HG02973 (cell line): ENCODE measurements around the gene LILRB2.
"Not testable (repeated sequence)": the region's sequence is repeated elsewhere in the genome, so short reads cannot be mapped to it uniquely, and the experiment has no call there.

Experiments
- ATAC-seq: cut with Tn5 transposase; IDR thresholded peaks from one replicate; pipeline ENCODE4 v1.9.1; 2021; ENCODE audit warnings: moderate library complexity; ENCODE audit not compliant: unreplicated experiment

LILRB2 gene

DNA sequence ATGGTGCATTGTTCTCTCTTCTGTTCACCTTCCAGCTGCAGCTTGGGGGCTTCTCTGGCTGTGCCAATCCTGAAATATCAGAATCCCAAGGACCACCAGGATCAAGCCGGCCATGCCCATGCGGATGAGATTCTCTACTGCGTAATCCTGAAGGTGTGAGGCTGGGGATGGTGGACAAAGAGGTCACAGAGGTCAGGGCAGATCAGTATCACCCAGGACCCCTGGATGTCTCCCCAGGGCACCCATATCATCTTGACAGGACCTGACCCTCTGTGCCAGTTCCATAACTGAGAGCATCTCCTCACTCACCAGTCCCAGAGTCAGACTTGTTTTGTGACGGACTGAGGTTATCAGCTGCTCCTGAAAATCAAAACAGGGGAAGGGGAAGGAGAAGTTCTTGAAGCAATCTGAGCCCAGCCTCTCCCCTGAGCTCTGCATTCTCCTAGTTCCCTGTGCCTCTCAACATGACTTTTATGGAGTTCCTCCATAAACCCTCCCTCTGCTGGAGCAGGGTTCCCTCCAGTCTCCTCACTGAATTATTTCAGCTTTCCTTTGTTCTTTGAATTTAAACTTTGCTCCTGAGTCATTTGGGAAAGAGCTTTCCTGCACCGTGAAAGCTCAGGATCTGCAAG, 26.6 kb upstream of the LILRB2 start:
- no peak for ATAC-seq

- no peak for ATAC-seq
Observed at GRCh38 chr19:54305141-54305540, 24.2 kb upstream of the LILRB2 start.

DNA sequence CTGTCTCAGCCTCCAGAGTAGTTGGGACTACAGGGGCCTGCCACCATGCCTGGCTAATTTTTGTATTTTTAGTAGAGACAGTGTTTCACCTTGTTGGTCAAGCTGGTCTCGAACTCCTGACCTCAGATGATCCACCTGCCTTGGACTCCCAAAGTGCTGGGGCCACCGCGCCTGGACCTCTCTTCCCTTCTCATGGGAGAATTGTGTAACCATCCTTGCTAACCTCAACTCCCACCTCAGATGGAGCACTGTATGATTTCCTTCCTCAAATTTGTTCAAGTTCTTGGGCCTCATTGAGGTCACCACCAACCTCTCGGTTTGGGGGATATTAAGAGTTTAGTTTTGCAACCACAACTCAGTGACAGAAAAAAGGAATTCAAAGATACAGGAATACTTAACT, 21.3 kb upstream of the LILRB2 start:
- ATAC-seq = no peak

DNA sequence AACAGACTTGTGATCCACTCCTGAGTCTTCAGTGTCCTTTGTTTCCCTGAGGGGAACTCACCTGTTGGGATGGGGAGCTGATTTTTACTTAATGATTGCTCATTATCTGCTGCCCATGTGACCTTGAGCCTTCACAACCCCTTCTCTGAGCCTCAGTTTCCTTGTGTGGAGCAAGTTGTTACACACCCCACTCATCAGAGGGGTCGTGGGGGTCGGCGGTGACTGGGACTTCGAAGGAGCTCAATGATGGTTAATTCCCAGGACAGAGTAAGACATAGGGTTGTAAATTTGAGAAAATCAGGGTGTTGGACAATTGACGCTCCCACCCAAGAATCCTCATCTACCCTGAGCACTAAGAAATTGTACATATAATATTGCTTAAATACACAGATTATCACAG, 18.6 kb upstream of the LILRB2 start:
- no peak for ATAC-seq

GRCh38 chr19:54299126-54299498, 18.2 kb upstream of the LILRB2 start:
- no peak for ATAC-seq

GRCh38 chr19:54298357-54299125, 17.6 kb upstream of the LILRB2 start:
- ATAC-seq = no peak

GRCh38 chr19:54297759-54298305, 16.9 kb upstream of the LILRB2 start:
- no peak for ATAC-seq

GRCh38 chr19:54294539-54294938, 13.6 kb upstream of the LILRB2 start:
- no peak for ATAC-seq

DNA sequence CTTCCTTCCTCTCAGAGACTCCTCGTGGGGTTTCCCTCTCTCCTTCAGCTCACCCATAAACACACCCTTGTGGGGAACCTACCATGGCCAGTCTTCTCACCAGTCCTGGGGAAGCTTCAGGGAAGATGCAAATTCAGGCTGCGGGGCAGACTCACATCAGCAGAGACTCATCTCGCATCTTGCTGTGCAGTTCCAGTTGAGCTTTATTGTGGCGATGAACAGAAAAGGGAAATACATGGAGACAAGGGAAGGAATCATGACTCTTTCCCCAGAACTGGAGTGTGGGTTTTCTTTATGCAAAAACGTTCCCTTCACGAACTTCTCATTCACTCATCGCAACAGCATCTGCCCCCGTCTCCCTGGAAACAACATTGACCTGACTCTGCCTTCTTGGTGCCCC, 8.2 kb upstream of the LILRB2 start:
- not testable (repeated sequence) for ATAC-seq

- no peak for ATAC-seq
Observed at GRCh38 chr19:54287456-54287855, 6.5 kb upstream of the LILRB2 start.

- ATAC-seq = not testable (repeated sequence)
Observed at GRCh38 chr19:54286283-54286682, 5.4 kb upstream of the LILRB2 start.

GRCh38 chr19:54285427-54286056, 4.6 kb upstream of the LILRB2 start:
- not testable (repeated sequence) for ATAC-seq

DNA sequence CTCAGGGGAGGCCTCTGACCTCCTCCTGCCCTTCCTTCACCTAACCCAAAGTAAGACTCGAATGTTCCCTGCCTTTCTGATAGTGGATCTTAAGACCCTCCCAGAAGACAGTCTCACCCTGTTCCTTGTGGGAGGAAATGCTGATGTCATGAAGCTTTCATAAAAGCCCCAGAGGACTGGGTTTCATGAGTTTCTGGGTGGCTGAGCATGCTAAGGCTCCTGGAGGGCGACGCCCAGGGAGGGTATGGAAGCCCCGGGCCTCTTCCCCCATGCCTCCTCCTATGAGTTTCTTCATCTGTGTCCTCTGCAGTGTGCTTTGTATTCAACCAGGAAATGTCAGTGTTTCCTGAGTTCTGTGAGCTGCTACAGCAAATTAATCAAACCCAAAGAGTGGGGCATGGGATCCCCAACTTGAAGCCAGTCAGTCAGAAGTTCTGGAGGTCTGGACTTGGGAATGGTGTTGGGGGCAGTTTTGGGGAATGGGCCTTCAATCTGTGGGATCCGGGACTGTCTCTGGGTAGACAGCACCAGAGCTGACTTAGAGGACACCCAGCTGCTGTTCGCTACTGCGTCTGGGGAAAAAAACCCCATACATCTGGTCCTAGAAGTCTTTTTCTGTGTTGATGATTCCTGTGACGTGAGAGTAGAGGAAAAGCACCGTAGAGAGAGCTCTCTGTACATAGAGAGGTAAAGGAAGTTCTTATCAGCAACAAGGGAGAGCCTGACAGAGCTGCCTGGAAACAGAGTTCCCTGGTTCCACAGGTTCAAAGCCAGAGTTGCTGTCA, 2.0 kb upstream of the LILRB2 start:
- ATAC-seq = no peak

DNA sequence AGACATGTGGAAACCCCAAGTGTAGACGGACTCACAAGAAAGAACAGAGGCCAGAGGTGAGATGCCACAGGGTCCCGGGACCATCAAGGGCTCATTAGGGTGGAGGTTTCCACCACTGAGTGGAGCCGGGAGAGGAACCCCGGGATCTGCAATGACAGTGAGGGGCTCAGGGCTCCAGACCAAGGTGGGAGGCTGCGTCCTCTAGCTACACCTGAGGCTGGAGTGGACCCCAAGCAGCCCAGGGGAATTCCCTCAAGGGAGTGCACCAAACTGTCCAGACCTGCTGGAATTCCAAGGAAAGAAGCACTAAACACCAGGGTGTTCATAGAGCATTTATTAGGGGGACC, 792 bp upstream of the LILRB2 start:
- ATAC-seq = not testable (repeated sequence)

DNA sequence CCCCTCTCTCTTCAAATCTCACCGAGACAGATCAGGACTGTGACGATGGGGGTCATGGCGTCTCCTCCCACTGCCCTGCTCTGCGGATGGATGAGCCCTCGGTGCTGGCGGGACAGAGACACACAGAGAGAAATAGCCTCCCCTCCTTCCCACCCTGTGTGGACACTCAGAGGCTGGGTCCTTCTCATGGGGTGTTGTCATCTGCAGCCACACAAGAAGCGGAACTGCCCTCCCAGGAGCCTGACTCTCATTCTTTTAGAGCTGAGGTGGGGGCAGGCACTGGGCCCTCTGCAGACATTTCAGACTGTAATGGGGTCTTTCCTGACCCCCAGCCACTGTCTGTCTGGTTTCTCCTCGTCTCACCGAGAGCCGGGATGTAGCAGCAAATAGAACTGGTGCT, 469 bp downstream of the LILRB2 start:
- ATAC-seq = not testable (repeated sequence)

- ATAC-seq = not testable (repeated sequence)
Observed at GRCh38 chr19:54280025-54280424, 885 bp downstream of the LILRB2 start.

- no peak for ATAC-seq
Observed at GRCh38 chr19:54279406-54279962, 1.4 kb downstream of the LILRB2 start.

DNA sequence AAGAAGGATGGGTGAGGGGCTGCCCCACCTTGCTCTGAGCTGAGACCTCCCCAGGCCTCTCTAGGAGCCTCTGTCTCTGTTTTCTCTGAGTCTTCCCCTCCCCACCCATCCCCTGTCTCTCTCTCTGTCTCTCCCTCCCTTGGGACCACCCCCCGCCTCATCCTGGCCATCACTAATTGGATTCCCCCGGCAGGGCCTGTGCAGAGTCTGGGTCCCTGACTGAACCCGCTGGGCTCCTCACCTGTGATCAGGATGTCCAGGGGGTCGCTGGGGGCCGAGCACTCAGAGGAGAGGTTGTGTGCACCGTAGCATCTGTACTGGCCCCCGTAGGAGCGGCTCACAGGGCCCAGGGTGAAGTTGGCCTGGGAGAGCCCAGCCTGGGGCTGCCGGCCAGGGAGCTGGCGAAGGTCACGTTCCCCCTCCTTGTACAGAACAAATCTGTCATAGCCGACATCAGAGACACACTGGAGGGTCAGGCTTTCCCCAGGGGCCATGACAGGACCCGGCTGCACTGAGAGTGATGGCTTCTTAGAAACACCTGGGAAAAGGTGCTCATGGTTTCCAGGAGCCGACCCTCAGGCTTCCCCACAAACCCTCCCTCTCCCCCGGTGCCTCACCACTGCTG, 2.2 kb downstream of the LILRB2 start:
- ATAC-seq = not testable (repeated sequence)

DNA sequence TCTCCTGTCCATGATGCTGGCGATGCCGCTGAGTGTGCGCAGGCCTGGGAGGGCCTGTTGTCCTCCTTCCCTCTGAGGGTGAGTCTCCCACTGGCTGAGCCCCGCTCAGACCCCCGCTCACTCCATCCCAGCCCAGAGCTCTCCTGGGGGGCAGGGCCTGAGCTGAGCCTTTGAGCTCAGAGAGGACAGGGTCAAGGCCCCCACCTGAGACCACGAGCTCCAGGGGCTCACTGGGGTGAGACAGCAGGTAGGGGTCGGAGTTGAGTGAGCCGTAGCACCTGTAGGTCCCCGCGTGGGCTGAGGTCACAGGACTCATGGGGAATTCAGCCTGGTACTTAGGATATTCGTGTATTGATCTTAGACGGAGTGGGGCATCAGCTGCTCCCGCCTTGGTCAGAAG, 2.9 kb downstream of the LILRB2 start:
- ATAC-seq = not testable (repeated sequence)

GRCh38 chr19:54277111-54277615, 3.7 kb downstream of the LILRB2 start:
- not testable (repeated sequence) for ATAC-seq
